Left ventricle myocardium superior (tissue), 1 donor: ENCODE data around the gene STK31. TPM values are rescaled to one million over a fixed set of nuclear protein-coding genes. Genes with fewer than 3 reads are reported as not detected.
A peak's percentile ranks its signal among the peaks of the same experiment; 100 is the strongest.
"Not testable (repeated sequence)": the region's sequence is repeated elsewhere in the genome, so short reads cannot be mapped to it uniquely, and the experiment has no call there.

Experiments
- ATAC-seq: fragments of 200-7000 bp; cut with Tn5 transposase; one replicate; pipeline ENCODE4 v1.9.1; 2020; ENCODE audit warnings: mild to moderate bottlenecking, moderate library complexity
- DNase-seq: peaks from one replicate; pipeline ENCODE4 v3.0.0-alpha.2; 2020
- intact Hi-C: fragments of 100-400 bp; cut with micrococcal nuclease; formaldehyde crosslinking; loops from one replicate; pipeline ENCODE4 v1.11.0; 2022
- total RNA-seq: library from RNA; stranded (reverse); fragmentation: NEBNext Ultra II Directional; extraction: Animal tissue kit (Norgen Biotek cat#: 25700); gene quantifications from one replicate; pipeline ENCODE4 v1.2.1, GENCODE V29; 2021
- donor health status: DM: no; HTN: yes; CAD: no; lungs with severe emphysema.

The STK31 gene
- total RNA-seq, 1 donor from 2014 or later, result not detected

GRCh38 chr7:23709081-23709750, 803 bp upstream of the STK31 start:
- DNase-seq, result no peak
- intact Hi-C loops, result no loop called here
- ATAC-seq, result no peak

GRCh38 chr7:23712368-23713284, 2.6 kb downstream of the STK31 start:
- no peak for DNase-seq
- intact Hi-C loops, result loop anchor here (2.0 kb wide), 1 partner anchor 142 kb away; no protein-coding TSS in a partner anchor
- peak; percentile 42 for ATAC-seq

GRCh38 chr7:23713285-23714149, 3.5 kb downstream of the STK31 start:
- DNase-seq (no peak), ATAC-seq (no peak)
- intact Hi-C loops, result loop anchor here (2.0 kb wide), 1 partner anchor 143 kb away; no protein-coding TSS in a partner anchor

GRCh38 chr7:23714150-23714464, 4.1 kb downstream of the STK31 start:
- no peak for ATAC-seq
- intact Hi-C loops, result no loop called here
- no peak for DNase-seq

GRCh38 chr7:23714579-23714978, 4.6 kb downstream of the STK31 start:
- no peak for ATAC-seq
- DNase-seq, result no peak
- intact Hi-C loops, result no loop called here

- intact Hi-C loops, result no loop called here
- DNase-seq (no peak), ATAC-seq (no peak)
These were observed 5.1 kb downstream of the STK31 start for GRCh38 chr7:23715099-23715498.

GRCh38 chr7:23717788-23718187, 7.8 kb downstream of the STK31 start:
- intact Hi-C loops, result no loop called here
- ATAC-seq, result no peak

GRCh38 chr7:23721456-23721855, 11.4 kb downstream of the STK31 start:
- DNase-seq (no peak), ATAC-seq (no peak)
- intact Hi-C loops, result no loop called here

More at GRCh38 chr7:23717788-23718187, 7.8 kb downstream of the STK31 start:
- no peak for DNase-seq

GRCh38 chr7:23722587-23723216, 12.7 kb downstream of the STK31 start:
- intact Hi-C loops, result not testable (repeated sequence)

GRCh38 chr7:23724113-23724512, 14.1 kb downstream of the STK31 start:
- DNase-seq, intact Hi-C loops, ATAC-seq: not testable (repeated sequence)

More at GRCh38 chr7:23722587-23723216, 12.7 kb downstream of the STK31 start:
- not testable (repeated sequence) for DNase-seq, ATAC-seq

GRCh38 chr7:23742051-23742450, 32.0 kb downstream of the STK31 start:
- intact Hi-C loops, result no loop called here
- DNase-seq, result no peak
- no peak for ATAC-seq

- no peak for DNase-seq
These were observed 33.2 kb downstream of the STK31 start for GRCh38 chr7:23743226-23743625.

GRCh38 chr7:23746629-23747028, 36.6 kb downstream of the STK31 start:
- no peak for ATAC-seq
- intact Hi-C loops, result no loop called here

More at GRCh38 chr7:23743226-23743625, 33.2 kb downstream of the STK31 start:
- intact Hi-C loops, result no loop called here
- ATAC-seq, result no peak

GRCh38 chr7:23751852-23752251, 41.8 kb downstream of the STK31 start:
- intact Hi-C loops, result no loop called here
- no peak for ATAC-seq
- no peak for DNase-seq

More at GRCh38 chr7:23746629-23747028, 36.6 kb downstream of the STK31 start:
- DNase-seq, result no peak

- ATAC-seq, intact Hi-C loops: not testable (repeated sequence)
These were observed 48.8 kb downstream of the STK31 start for GRCh38 chr7:23758839-23759238.

GRCh38 chr7:23759671-23760391, 49.8 kb downstream of the STK31 start:
- DNase-seq (no peak), ATAC-seq (no peak)
- intact Hi-C loops, result no loop called here

More at GRCh38 chr7:23758839-23759238, 48.8 kb downstream of the STK31 start:
- not testable (repeated sequence) for DNase-seq

GRCh38 chr7:23765943-23766342, 55.9 kb downstream of the STK31 start:
- DNase-seq, result no peak
- no peak for ATAC-seq
- intact Hi-C loops, result no loop called here

GRCh38 chr7:23767514-23767913, 57.5 kb downstream of the STK31 start:
- DNase-seq, result no peak
- intact Hi-C loops, result no loop called here
- no peak for ATAC-seq
